Heart left ventricle (tissue), 13 donors: ENCODE results near the gene SNAPC5.

Source experiments
- POLR2A ChIP-seq, 2 donors: fragments of 450-650 bp; IDR thresholded peaks; one replicate each; pipeline ENCODE4 v1.6.1; 2017; ENCODE audit warnings: antibody characterized with exemption in 2 of 2, mild to moderate bottlenecking in 2 of 2, moderate library complexity in 2 of 2
- TF ChIP-seq, protein P1 (sequence below), 12 donors: fragments of 200-600 bp; sonication (generic) in 4 of 12; IDR thresholded peaks; one replicate each; pipeline versions ENCODE4 v1.5.0 to v1.8.0; 2018 to 2022; ENCODE audit warnings: antibody characterized with exemption in 12 of 12, mild to moderate bottlenecking in 5 of 12
- donor health status: ischemic (EF 13 %, LVEDD 7.1; RV severe dilation, severe dysfunction).
- donor health status: DM: no; HTN: yes; CAD: no.
- donor health status: DM: no; HTN: no; CAD: no.
- donor health status: ischemic (EF 25% LVEDD 6.9; RV normal size, moderate dysfunction).
- donor health status: ischemic (EF 25% LVEDD 5.7; RV mildly dilated, moderate dysfunction).
- donor health status: ischemic (EF 35%, LVEDD 5.7; RV mildly dilated, moderate dysfunction).
- donor health status: nonischemic (EF 11% LVEDD 7.7; RV severe dilation, severe dysfunction).
- donor health status: DM: yes; HTN: yes; CAD: no.
- donor health status: PGD.
- donor health status: ischemic (EF 29% LVEDD 5.4; RV normal size, mild dysfunction).
- donor health status: nonischemic (EF 23%, LVEDD 6.1; RV moderate dilation, normal function).

DNA sequence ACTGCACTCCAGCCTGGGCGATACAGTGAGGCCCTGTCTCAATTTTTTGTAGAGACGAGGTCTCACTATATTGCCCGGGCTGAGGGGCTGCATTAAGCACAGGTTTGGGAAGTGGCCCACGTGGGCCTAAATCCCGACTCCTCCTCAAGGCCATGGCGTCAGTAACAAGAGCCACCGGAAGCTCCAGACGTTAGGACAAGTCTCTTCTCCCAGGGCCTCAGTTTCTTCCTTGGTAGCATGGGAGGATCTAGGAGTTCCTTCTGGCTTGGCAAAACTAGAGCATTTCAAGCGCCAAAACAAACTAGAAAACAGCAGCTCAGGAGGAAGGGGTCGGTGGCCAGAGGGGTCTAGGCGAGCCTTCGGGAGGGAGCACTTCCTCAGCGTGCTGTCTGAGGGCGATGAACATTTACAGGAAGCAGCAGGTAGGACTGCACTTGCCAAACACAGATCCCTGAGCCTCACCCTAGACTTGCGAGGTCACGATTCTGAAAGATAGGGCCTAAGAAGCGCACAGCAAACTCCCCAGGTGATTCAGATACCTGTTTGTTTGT, 536 bp downstream of the SNAPC5 start:
- no peak for TF ChIP-seq POLR2A (IDR thresholded peaks at IDR 0.05)
- TF ChIP-seq, protein P1, sequence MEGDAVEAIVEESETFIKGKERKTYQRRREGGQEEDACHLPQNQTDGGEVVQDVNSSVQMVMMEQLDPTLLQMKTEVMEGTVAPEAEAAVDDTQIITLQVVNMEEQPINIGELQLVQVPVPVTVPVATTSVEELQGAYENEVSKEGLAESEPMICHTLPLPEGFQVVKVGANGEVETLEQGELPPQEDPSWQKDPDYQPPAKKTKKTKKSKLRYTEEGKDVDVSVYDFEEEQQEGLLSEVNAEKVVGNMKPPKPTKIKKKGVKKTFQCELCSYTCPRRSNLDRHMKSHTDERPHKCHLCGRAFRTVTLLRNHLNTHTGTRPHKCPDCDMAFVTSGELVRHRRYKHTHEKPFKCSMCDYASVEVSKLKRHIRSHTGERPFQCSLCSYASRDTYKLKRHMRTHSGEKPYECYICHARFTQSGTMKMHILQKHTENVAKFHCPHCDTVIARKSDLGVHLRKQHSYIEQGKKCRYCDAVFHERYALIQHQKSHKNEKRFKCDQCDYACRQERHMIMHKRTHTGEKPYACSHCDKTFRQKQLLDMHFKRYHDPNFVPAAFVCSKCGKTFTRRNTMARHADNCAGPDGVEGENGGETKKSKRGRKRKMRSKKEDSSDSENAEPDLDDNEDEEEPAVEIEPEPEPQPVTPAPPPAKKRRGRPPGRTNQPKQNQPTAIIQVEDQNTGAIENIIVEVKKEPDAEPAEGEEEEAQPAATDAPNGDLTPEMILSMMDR (IDR thresholded peaks at IDR 0.05): no peak
